Right forelimb (tissue), 1 donor: ENCODE data around the gene ZBTB1.

Experiments
- DNase-seq: peaks from one replicate; pipeline ENCODE4 v3.0.0-alpha.2; 2018

Gene ZBTB1

DNA sequence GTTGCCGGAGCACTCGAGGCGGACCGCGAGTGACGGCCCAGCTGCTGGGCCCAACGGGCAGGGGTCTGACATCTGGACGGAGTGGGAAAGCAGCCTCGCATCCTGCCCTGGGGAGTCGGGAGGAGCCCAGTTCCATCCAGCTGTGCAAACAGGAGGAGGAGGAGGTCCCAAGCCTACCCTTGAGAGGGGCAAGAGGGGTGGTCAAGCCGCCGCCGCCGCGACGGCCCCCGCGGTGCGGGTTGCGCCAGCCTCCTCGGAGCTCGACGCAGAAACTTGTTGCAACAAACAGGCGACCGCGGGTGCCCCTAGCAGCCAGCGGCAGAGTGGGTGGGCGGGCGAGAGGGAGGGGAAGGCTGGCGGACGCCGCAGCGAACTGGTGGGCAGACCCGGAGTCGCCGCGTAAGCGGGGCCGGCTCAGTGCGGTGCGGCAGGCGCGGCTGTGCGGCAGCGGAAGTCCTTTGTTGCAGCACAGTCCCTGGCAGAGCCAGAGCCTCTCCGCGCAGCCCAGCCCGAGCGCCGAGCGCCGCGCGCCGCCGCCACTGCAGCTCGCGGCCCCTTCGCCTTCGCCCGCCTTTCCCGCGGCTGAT, at the start of gene ZBTB1:
ZBTB1 (plus strand) TSS at position 461 of the 587 bp plus-strand sequence. CDS start 16,735 bp downstream, outside the sequence.
- peak; percentile 92 for DNase-seq

GRCh38 chr14:64459405-64460136, 45.0 kb upstream of the ZBTB1 start:
- DNase-seq: no peak

DNA sequence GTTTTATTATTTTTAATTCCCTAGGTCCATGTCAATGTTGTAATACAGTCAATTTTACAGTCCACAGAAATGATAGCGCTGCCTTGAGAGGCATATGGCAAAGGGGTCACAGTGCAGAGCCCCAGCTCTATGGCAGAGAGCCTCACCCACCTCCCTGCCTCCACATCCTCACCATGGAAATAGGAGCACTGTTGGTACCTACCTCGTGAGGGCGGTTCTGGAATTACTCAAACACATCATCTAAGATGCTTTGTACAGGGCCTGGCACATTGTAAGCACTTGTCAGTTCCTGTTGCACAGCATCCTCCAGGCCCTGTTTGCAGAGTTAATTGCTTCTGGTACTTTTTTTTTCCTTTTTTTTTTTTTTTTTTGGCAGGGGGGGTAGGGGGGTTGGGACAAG, 43.3 kb upstream of the ZBTB1 start:
- no peak for DNase-seq

DNA sequence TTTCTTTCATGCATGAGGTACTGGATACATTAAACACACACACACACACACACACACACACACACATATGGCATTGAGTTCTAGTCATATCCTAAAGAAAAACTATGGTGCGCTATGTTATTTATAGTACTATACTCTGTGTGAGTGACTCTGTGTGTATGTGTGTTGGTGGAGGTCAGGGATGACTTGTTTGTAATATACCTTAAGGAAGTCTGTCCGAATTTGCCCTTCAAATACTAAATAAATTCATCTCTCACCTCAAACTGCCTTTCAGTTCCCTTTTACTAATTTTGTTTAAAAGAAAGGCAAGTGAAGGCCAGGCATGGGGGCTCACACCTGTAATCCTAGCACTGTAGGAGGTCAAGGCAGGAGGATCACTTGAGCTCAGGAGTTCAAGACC, 41.4 kb upstream of the ZBTB1 start:
- no peak for DNase-seq

GRCh38 chr14:64463873-64464272, 40.7 kb upstream of the ZBTB1 start:
- no peak for DNase-seq

DNA sequence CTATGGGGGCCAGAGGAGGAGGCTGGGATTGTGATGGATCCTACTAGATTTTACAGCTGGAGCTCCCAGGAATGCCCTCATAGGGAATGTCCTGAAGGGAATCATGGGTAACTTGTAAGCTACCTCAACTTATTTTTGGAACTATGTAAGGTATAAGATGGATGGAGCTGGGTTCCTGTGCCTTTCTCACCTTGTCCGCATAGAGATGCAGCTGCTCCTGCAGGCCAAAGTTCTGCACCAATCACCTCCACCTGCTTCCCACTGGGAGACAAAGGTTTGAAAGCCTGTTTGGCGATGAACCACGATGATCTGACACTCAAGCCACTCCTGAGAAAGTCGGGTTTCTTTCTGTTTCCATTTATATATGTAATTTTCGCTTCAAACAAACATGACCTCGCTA, 39.9 kb upstream of the ZBTB1 start:
- DNase-seq: no peak

DNA sequence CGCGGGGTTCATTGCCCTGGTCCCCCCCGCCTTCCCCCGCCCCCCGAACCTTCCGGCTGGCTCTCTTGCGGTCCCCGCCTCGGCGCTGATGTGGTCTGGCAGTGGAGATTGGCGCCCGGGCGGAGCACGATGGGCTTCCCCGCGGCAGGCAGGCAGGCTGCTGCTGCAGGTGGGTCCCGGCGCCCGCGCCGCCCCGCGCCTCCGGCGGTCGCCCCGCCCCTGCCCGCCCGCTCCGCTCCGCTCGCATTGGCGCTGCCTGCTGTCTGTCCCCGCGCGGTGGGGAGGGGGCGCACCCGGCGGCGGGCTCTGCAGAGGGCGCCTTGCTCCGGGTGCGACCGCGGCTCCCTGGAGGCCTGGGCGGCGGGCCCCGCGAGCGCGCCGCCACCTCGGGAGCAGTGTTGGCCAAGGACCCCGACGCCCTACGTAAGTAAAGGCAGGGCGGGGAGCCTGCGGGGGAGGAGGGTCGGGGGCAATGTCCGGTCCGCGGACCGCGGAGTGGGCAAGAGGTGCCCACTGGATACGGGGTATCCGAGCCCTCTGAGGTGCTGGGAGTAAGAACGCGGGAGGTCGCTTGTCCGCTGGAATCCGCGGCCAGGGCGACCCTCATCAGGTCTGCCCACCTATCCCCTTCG, 39.3 kb upstream of the ZBTB1 start, which contains the start of gene AKAP5:
AKAP5 (plus strand) TSS at position 309 of the 632 bp plus-strand sequence. CDS start 2,896 bp downstream, outside the sequence.
- peak; percentile 75 for DNase-seq

GRCh38 chr14:64465831-64466554, 38.6 kb upstream of the ZBTB1 start:
- DNase-seq: peak; percentile 69

- DNase-seq: no peak
Observed at GRCh38 chr14:64467101-64467500, 37.5 kb upstream of the ZBTB1 start.

DNA sequence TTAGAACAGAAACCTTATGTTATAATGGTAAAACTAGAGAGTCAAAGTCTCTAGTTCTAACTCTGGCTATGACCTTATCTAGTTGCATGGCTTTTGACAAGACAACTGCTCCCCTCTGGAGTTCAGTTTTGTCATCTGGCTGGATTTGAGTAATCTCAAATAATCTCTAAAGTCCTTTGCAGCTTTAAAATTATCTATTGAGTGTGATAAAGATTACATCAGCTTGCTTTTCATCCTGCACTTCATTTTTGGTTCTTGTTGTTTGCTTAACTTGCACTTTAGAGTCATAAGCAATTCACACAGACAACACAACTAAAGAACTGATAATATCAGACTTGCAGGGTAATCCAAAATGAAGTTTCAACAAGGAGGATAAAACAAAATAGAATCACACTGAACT, 37.0 kb upstream of the ZBTB1 start:
- DNase-seq: no peak

DNA sequence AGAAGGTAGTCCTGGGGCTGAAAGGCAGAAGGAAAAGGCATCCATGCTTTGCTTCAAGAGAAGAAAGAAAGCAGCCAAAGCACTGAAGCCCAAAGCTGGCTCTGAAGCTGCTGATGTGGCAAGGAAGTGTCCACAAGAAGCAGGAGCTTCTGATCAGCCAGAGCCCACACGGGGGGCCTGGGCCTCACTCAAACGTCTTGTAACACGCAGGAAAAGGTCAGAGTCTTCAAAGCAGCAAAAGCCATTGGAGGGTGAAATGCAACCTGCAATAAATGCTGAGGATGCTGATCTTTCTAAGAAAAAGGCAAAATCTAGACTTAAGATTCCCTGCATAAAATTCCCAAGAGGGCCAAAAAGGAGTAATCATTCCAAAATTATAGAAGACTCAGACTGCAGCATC, 36.1 kb upstream of the ZBTB1 start:
- DNase-seq: no peak

GRCh38 chr14:64474041-64474440, 30.5 kb upstream of the ZBTB1 start:
- DNase-seq: no peak

- no peak for DNase-seq
Observed at GRCh38 chr14:64474698-64475097, 29.9 kb upstream of the ZBTB1 start.

GRCh38 chr14:64475585-64476273, 28.8 kb upstream of the ZBTB1 start:
- DNase-seq: no peak

GRCh38 chr14:64476438-64476837, 28.1 kb upstream of the ZBTB1 start:
- no peak for DNase-seq

DNA sequence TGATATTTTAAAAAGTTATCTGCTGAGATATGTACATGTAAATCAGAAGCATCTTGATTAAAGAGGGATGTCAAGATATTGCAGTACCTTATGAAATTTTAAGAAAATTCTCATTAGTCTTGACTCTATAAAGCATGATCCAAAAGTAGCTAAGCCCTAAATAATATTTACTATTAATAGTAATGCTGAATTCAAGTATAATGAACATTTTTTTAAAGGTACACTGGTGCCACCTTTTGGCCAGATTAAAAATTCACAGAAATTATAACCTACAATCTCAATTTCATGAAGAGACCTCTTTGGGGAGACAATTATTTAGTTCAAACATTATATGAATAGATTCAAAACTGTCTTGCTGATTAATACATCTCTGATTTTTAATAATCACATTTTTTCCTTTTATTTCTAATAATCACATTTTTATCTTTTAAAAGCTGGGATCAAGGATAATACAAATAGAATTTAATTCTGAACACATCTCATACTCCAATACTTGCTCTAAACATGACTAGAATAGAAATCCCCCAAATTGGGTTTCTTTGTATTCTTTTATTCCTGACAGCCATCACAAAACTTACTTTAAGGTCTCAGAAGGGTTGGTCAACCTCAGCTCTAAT, 25.8 kb upstream of the ZBTB1 start:
- DNase-seq: no peak

DNA sequence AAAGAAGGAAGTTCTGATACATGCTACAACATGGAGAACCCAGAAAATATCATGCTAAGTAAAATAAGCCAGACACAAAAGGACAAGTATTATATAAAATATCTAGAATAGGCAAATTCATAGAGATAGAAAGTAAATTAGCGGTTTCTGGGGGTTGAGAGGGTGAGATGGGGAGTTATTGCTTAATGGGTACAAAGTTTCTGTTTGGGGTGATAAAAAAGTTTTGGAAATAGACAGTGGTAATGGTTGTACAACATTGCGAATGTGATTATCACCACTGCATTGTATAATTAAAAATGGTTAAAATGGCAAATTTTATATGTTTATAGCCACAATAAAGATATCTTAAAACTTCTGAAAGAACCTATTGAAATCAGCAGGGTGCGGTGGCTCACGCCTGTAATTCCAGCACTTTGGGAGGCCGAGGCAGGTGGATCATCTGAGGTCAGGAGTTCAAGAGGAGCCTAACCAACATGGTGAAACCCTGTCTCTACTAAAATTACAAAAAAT, 15.9 kb upstream of the ZBTB1 start:
- DNase-seq: no peak

DNA sequence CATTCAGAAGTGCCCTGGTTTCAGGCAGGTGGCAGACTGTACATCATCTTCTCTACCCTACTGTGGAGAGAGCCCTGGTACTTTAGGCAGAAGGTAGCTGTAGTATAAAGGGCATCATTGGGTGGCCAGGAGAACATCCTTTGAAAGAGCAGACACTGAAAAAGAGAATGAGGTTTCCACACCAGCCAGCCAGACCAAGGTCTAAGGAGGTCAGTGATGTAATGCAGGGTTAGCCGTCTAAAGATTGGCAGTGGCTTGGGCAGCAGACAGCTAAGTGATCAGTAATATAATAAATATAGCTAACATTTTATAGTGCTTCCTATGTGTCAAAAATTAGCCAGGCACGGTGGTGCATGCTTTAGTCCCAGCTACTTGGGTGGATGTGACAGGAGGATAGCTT, 12.9 kb upstream of the ZBTB1 start:
- no peak for DNase-seq

GRCh38 chr14:64493455-64493854, 11.1 kb upstream of the ZBTB1 start:
- no peak for DNase-seq

- no peak for DNase-seq
Observed at GRCh38 chr14:64495252-64495651, 9.3 kb upstream of the ZBTB1 start.

- no peak for DNase-seq
Observed at GRCh38 chr14:64496764-64497163, 7.8 kb upstream of the ZBTB1 start.

GRCh38 chr14:64500088-64500487, 4.5 kb upstream of the ZBTB1 start:
- DNase-seq: no peak
